Measurements from ENCODE around the gene KRTAP4-4.
A peak's percentile ranks its signal among the peaks of the same experiment; 100 is the strongest.
"Not testable (repeated sequence)": the region's sequence is repeated elsewhere in the genome, so short reads cannot be mapped to it uniquely, and the experiment has no call there.

The KRTAP4-4 gene

DNA sequence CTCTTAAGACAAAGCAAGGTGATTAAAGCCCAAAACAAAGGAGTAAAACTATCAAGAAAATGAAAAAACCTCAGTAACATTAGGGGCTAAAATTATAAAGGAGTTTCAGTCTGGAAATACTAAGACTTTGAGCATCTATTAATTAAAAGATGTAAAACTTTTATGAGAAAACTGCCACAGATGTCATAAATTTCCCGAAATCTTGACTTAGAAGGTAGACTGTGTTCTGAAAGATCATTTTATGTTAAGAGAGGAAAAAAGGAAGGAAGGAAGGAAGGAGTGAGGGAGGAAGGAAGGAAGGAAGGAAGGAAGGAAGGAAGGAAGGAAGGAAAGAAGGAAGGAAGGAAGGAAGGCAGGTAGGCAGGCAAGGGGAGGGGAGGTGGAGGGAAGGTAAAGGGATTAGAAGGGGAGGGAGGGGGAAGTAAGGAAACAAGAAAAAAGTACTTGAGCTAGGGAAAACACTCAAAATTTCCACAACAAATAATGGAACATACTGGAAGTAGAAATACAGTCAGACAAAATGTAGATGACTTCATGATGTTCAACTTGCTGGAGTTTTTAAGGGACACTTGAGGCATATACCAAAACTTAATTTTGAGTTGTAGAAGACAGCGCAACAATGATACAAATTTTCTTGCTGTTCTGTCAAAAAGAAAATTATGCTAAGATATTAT lies 12.9 kb downstream of the KRTAP4-4 start:
- DNase-seq (ENCODE audit: low read depth), result no peak
- no peak overlapping the region for H3K4me3 ChIP-seq (ENCODE audit: low read depth, low read length)
- TF ChIP-seq, protein P1, sequence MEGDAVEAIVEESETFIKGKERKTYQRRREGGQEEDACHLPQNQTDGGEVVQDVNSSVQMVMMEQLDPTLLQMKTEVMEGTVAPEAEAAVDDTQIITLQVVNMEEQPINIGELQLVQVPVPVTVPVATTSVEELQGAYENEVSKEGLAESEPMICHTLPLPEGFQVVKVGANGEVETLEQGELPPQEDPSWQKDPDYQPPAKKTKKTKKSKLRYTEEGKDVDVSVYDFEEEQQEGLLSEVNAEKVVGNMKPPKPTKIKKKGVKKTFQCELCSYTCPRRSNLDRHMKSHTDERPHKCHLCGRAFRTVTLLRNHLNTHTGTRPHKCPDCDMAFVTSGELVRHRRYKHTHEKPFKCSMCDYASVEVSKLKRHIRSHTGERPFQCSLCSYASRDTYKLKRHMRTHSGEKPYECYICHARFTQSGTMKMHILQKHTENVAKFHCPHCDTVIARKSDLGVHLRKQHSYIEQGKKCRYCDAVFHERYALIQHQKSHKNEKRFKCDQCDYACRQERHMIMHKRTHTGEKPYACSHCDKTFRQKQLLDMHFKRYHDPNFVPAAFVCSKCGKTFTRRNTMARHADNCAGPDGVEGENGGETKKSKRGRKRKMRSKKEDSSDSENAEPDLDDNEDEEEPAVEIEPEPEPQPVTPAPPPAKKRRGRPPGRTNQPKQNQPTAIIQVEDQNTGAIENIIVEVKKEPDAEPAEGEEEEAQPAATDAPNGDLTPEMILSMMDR (conservative IDR thresholded peaks at IDR 0.05; ENCODE audit: low read depth, low read length), result no peak

DNA sequence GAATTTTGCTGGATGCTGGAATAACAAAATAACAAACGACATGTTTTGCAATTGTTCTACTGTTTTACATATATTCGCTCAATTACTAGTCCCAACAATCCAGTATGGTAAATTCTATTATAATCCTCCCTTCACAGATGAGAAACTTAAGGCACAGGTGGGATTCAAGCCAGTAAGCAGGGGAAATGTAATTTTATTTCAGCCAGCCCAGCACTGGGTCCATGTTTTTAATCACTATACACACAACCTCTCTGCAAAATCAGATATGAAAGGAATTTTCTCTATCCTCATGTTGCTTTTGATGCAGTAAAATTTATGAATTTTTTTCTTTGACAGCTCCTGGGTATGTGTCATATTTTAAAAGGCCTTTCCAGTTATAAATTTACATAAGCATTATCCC lies 15.3 kb downstream of the KRTAP4-4 start:
- no peak for DNase-seq (ENCODE audit: low read depth)
- TF ChIP-seq, protein P1 (conservative IDR thresholded peaks at IDR 0.05; ENCODE audit: low read depth, low read length), result no peak
- H3K4me3 ChIP-seq (ENCODE audit: low read depth, low read length), result no peak overlapping the region

DNA sequence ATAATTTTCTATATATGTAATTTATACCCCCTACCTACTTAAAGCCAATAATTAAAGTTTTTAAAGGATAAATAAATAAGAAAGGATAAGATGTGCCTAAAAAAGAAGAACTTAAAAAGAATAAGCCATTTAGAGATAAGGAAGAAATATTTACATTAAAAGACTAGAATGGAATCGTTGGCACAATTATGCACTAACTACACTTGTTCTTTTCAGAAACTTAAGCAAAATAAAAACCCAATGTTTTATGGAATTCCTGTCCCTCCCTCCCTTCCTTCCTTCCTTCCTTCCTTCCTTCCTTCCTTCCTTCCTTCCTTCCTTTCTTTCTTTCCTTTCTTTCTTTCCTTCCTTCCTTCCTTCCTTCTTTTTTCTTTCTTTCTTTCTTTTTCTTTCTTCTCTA lies 15.7 kb downstream of the KRTAP4-4 start:
- DNase-seq (ENCODE audit: low read depth), result no peak
- TF ChIP-seq, protein P1 (conservative IDR thresholded peaks at IDR 0.05; ENCODE audit: low read depth, low read length), result no peak
- no peak overlapping the region for H3K4me3 ChIP-seq (ENCODE audit: low read depth, low read length)

DNA sequence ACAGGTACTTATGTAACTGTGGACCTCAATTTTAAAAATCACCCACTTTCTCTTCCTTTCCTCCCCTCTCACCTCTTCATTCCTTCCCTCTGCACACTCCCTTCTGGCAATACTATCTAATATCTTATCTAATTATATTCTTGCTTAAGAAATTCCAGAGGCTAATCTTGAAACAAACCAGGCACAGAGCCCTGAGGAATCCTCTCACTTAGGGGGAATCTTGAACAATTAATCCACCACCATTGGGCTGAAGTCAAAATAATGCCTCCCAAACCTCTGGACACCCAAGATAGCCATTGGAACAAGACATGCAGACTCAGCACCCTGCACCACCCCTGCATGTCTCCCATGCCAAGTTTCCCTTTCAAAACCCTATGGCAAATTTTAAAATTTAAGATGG lies 19.2 kb downstream of the KRTAP4-4 start:
- TF ChIP-seq, protein P1 (conservative IDR thresholded peaks at IDR 0.05; ENCODE audit: low read depth, low read length), result no peak
- H3K4me3 ChIP-seq (ENCODE audit: low read depth, low read length), result no peak overlapping the region
- DNase-seq (ENCODE audit: low read depth), result no peak

DNA sequence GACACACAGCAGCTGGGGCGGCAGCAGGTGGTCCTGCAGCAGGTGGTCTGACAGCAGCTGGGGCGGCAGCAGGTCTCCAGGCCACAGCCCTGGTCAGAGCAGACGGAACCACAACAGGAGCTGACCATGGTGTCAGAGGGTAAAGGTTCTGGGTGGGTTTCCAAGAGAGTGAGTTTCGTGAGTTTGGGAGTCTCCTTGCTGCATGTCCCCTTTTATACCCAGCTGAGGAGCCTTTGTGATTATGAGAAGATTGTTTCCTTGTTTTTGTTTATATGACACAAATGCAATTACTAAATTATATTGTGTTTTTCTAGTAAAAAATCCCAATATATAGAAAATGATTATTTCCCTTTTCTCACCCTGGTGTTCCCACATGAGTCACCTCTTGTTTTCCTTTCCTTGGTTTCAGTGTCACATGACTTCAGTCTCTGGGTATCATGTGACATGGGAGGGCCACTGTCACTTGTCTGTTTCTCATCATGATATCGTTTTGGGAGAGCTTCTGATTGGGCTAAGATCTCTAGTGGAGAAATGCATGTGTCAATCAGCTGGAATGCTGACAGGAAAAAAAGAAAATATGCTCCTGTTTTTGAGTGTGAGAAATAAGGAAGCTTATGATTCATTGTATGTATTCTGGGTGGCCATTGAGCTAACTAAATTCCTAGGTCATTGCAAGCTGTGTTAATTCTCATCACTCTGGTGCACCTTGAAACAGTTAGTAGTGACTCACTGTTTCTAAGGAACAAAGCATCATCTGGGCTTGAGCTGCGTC lies 20.0 kb downstream of the KRTAP4-4 start, which contains the start of gene KRTAP4-6:
Gene KRTAP4-6, minus strand, starts transcription at position 185 of the 772 bp plus-strand sequence. Its CDS starts 57 bp downstream, at position 128.
- H3K4me3 ChIP-seq (ENCODE audit: low read depth, low read length), result no peak within 1 kb of the TSS

DNA sequence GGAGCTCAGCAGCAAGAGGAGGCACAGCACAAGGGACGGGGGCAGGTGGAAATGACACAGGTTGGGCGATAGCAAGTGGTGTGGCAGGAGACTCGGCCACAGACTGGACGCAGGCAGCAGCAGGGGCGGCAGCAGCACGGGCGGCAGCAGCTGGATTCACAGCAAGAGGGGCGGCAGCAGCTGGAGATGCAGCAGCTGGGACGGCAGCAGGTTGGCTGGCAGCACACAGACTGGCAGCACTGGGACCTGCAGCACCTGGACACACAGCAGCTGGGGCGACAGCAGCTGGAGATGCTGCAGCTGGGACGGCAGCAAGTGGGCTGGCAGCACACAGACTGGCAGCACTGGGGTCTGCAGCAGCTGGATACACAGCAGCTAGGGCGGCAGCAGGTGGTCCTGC lies 20.7 kb downstream of the KRTAP4-4 start:
- not testable (repeated sequence) for H3K4me3 ChIP-seq (ENCODE audit: low read depth, low read length); DNase-seq (ENCODE audit: low read depth)

More for the DNA sequence above, 20.0 kb downstream of the KRTAP4-4 start, which contains the start of gene KRTAP4-6:
- TF ChIP-seq, protein P1 (conservative IDR thresholded peaks at IDR 0.05; ENCODE audit: low read depth, low read length), result no peak
- DNase-seq (ENCODE audit: low read depth), result peak; percentile 54

DNA sequence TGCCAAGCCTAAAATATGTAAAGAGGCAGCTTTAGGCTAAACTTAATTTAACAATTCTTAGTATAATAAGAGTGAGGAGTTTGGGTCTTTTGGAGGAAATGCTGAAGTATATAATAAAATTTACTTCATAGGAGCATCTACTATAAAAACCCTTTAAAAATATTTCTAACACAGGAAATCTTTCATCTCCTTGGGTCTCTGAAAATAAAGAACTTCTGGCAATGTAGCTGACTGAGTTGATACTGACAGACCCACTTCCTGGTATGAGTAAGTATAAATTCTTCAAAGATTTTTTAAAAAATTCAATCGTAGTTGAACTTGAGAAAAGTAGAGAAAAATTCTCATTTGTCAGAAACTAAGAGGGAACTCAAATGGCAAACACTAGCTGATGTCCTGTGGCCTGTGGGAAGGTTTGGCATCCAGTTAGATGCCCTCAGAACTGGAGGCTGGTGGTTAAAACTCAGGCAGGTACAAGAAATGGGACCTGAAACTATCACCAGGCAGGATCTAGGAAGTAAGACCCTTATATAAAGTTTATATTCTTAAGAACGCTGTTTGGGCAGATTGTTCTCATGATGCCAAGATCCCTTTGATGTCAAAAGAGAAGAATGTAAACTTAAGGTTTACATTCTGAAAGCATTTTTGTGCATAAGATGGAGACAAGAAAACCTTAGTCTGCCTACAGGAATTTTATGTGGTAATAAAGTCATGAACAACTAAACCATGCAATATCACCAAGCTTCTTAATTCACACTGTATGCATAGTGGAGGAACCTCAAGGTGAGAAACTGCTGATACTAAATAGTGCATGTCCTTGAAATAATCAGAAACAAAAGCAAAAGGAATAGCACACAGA lies 26.4 kb downstream of the KRTAP4-4 start:
- DNase-seq (ENCODE audit: low read depth), result peak; percentile 16

More for the DNA sequence above, 26.4 kb downstream of the KRTAP4-4 start:
- no peak overlapping the region for H3K4me3 ChIP-seq (ENCODE audit: low read depth, low read length)
- TF ChIP-seq, protein P1 (conservative IDR thresholded peaks at IDR 0.05; ENCODE audit: low read depth, low read length), result no peak
